ENCODE measurements around the gene LAG3.

GRCh38 chr12:6824085-6824775 lies 51.9 kb downstream of the LAG3 start:
- no peak for TF ChIP-seq CTCF (IDR thresholded peaks at IDR 0.05 in 8 of 11, conservative IDR thresholded peaks at IDR 0.05 in 3 of 11)
- TF ChIP-seq POLR2A (IDR thresholded peaks at IDR 0.05), result no peak

Data from spleen (tissue), 7 donors.